Natural killer cell treated with Interleukin-12 subunit alpha and Interleukin-12 subunit beta and Interleukin-15 and Interleukin-18, amount 100 ng/mL, for 72 hours (primary cell): ENCODE results near the gene ZNF366. TPM values are rescaled to one million over a fixed set of nuclear protein-coding genes. Genes with fewer than 3 reads are reported as not detected.

Source experiments
- ATAC-seq, 2 donors: fragments of 150-1000 bp; cut with Tn5 transposase in 1 of 2; sonication (Bioruptor Pico), chemical (Tn5 transposase) in 1 of 2; 2 replicates each; pipeline ENCODE4 v1.10.0; 2021
- DNase-seq: peaks from one replicate; pipeline ENCODE4 v3.0.0; 2022; ENCODE audit warnings: low spot score
- H3K27ac Mint-ChIP-seq, 2 donors: 1 replicate in 1 of 2; 2 replicates in 1 of 2; pipeline ENCODE4 v1.8.0; 2022; ENCODE audit warnings: mixed read lengths in 2 of 2, mild to moderate bottlenecking in 1 of 2, moderate library complexity in 1 of 2
- H3K27me3 Mint-ChIP-seq, 2 donors: 1 replicate in 1 of 2; 2 replicates in 1 of 2; pipeline ENCODE4 v1.8.0; 2022; ENCODE audit warnings: mixed read lengths in 2 of 2
- H3K36me3 Mint-ChIP-seq: one replicate; pipeline ENCODE4 v1.8.0; 2022; ENCODE audit warnings: mixed read lengths
- H3K4me1 Mint-ChIP-seq, 2 donors: 1 replicate in 1 of 2; 2 replicates in 1 of 2; pipeline ENCODE4 v1.8.0; 2022; ENCODE audit warnings: low read depth in 2 of 2, mixed read lengths in 2 of 2, mild to moderate bottlenecking in 1 of 2
- H3K4me3 Mint-ChIP-seq: one replicate; pipeline ENCODE4 v1.8.0; 2022; ENCODE audit warnings: mixed read lengths
- H3K9me3 Mint-ChIP-seq: 2 replicates; pipeline ENCODE4 v1.8.0; 2022; ENCODE audit warnings: mixed read lengths
- total RNA-seq, 2 donors: library from RNA; stranded (reverse); gene quantifications; one replicate each; pipeline ENCODE4 v1.2.3, GENCODE V29; 2022

The ZNF366 gene
- total RNA-seq, 2 donors from 2014 or later, result not detected

DNA sequence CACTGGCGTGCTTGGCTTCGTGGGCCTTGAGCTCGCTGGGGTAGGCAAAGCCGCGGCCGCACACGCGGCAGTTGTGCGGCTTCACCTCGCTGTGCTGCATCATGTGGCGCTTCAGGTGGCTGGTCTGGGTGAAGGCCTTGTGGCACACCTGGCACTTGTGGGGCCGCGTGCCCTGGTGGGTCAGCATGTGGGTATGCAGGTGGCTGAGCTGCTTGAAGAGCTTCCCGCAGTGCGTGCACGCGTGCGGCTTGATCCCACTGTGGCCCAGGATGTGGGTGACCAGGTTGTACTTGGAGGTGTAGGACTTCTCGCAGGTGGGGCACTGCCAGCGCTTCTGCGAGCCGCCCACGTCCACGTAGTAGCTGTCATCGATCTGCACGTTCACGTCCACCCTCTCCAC, 46.8 kb downstream of the ZNF366 start:
- DNase-seq, result no peak
- Mint-ChIP-seq H3K27me3 (peaks cover 0 to 16% of the 10 kb centered on the region in 2 donors), H3K36me3 (no peaks in the 10 kb centered on the region), H3K4me1 (no peaks in the 10 kb centered on the region), H3K27ac (no peak overlapping the region), H3K4me3 (no peak overlapping the region), H3K9me3 (no peaks in the 10 kb centered on the region)
- ATAC-seq, result peak in 1 of 2 donors; percentile 24

- no peak overlapping the region for H3K27ac Mint-ChIP-seq
- ATAC-seq (no peak), DNase-seq (no peak)
- H3K9me3 Mint-ChIP-seq, result no peaks in the 10 kb centered on the region
- H3K4me1 Mint-ChIP-seq, result no peaks in the 10 kb centered on the region
- H3K27me3 Mint-ChIP-seq, result peaks cover 0 to 11% of the 10 kb centered on the region in 2 donors
- no peaks in the 10 kb centered on the region for H3K36me3 Mint-ChIP-seq
- H3K4me3 Mint-ChIP-seq, result no peak overlapping the region
These were observed 47.3 kb downstream of the ZNF366 start for GRCh38 chr5:72459913-72460312.

GRCh38 chr5:72459089-72459661, 48.0 kb downstream of the ZNF366 start:
- Mint-ChIP-seq H3K4me3 (no peak overlapping the region), H3K9me3 (no peaks in the 10 kb centered on the region), H3K36me3 (no peaks in the 10 kb centered on the region), H3K27ac (no peak overlapping the region), H3K4me1 (no peaks in the 10 kb centered on the region), H3K27me3 (peaks cover 0 to 9% of the 10 kb centered on the region in 2 donors)
- ATAC-seq (no peak), DNase-seq (no peak)

DNA sequence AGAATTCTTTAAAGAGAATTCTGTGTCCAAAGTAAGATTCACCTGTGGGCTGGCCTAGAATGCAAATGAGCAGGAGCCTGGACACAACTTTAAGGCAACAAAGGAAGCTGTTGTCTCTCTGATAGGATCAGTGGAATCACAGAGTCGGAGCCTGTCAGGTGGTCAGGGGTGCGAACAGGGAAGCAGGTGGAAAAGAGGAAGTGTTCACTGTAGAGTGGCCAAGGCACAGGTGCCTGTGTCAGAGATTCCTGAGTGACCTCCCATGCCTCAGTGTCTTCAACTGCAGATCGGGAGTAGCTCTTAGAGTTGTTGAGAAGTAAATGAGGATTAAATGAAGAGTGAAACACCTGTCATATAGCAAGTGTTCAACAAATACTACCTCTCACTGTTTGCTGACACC, 48.8 kb downstream of the ZNF366 start:
- Mint-ChIP-seq H3K9me3 (no peaks in the 10 kb centered on the region), H3K4me1 (no peaks in the 10 kb centered on the region), H3K4me3 (no peak overlapping the region), H3K27ac (no peak overlapping the region), H3K27me3 (peaks cover 0 to 9% of the 10 kb centered on the region in 2 donors), H3K36me3 (no peaks in the 10 kb centered on the region)
- ATAC-seq (no peak), DNase-seq (no peak)

- Mint-ChIP-seq H3K9me3 (no peaks in the 10 kb centered on the region), H3K36me3 (no peaks in the 10 kb centered on the region), H3K27me3 (peaks cover 0 to 1% of the 10 kb centered on the region in 2 donors), H3K4me1 (no peaks in the 10 kb centered on the region), H3K27ac (no peak overlapping the region), H3K4me3 (no peak overlapping the region)
- no peak for DNase-seq
- ATAC-seq, result no peak
These were observed 49.7 kb downstream of the ZNF366 start for GRCh38 chr5:72457491-72457890.

DNA sequence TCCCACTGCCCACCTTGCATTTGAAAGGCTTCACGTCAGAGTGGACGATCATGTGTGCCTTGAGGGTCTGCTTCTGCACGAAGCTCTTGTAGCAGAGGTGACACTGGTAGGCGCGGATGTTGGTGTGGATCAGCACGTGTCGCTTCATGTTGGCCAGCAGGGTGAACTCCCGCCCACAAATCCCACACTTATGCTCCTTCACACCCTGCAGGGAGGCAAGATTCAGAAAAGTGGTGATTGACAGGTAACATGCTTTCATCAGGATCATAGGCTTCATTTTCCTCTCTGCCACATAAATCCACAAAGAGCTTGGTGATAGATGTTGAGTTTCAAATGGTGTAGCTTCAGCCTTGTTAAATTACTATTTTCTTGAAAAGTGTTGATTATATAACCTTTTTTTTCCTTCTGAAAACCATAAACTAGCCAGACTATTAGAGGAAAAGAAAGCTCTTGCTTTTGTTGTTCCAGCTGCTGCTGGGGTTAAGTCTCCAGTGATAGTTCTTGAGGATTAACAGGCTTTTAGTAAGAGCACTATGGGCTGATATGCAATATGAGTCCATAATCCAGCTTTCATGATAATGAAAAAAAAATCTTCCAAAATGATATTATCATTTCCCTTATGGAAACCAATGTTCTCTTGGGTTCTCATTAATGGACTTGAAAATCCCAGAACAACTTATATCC, 50.7 kb downstream of the ZNF366 start:
- Mint-ChIP-seq H3K4me1 (no peaks in the 10 kb centered on the region), H3K27ac (no peak overlapping the region), H3K4me3 (no peak overlapping the region), H3K9me3 (no peaks in the 10 kb centered on the region), H3K27me3 (peaks cover 0 to under 1% of the 10 kb centered on the region in 2 donors), H3K36me3 (no peaks in the 10 kb centered on the region)
- ATAC-seq (no peak), DNase-seq (no peak)

DNA sequence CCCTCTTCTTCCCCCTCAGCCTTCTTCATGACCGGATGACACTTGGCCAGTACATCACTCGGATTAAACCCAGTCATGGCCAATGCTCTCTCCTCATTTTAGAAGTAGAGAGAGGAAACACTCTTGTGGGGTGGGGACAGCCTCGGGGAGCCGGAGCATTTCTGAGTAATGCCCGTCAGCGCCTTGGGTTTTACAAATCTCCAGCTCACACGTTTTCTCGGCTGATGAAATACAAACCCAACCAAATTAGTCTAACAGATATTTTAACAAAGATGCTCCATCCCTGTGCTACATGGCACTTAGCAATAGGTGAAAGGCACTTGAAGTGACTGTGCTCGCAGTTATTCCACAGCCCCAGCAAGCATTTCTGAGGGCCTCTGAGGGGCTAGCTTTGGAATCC, 51.7 kb downstream of the ZNF366 start:
- Mint-ChIP-seq H3K36me3 (no peaks in the 10 kb centered on the region), H3K27me3 (peaks cover 0 to 3% of the 10 kb centered on the region in 2 donors), H3K4me3 (no peak overlapping the region), H3K9me3 (no peaks in the 10 kb centered on the region), H3K27ac (no peak overlapping the region), H3K4me1 (no peaks in the 10 kb centered on the region)
- ATAC-seq, result no peak
- DNase-seq, result no peak

GRCh38 chr5:72454996-72455395, 52.2 kb downstream of the ZNF366 start:
- ATAC-seq, result no peak
- H3K9me3 Mint-ChIP-seq, result no peaks in the 10 kb centered on the region
- H3K27ac Mint-ChIP-seq, result no peak overlapping the region
- no peaks in the 10 kb centered on the region for H3K36me3 Mint-ChIP-seq
- H3K4me3 Mint-ChIP-seq, result no peak overlapping the region
- no peaks in the 10 kb centered on the region for H3K4me1 Mint-ChIP-seq
- H3K27me3 Mint-ChIP-seq, result peaks cover 0 to 3% of the 10 kb centered on the region in 2 donors
- no peak for DNase-seq

DNA sequence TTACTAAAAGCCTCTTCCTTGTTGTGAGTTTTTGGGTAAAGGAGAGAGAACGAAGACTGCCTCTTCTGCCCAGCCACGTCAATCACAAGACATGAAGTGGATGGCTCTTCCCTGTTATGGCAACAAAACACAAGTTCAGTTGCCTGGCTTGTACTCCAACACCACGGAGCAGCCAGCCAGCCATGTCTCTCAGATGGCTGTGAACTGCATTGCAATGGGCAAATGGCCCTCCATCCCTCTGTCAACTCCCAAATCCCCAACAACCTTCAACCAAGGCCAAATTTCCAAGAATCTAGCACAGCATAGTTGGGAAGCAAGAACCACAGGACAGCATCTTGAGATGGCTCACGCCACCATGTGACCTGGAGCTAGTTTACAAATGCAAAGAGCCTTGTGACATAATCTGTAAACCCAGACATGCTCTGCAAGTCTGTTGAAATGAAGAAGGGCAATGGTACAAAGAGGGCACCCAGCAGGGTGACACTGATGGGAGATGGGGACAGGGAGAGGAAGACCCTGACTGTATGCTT, 53.9 kb downstream of the ZNF366 start:
- ATAC-seq (no peak), DNase-seq (no peak)
- H3K4me3 Mint-ChIP-seq, result no peak overlapping the region
- H3K4me1 Mint-ChIP-seq, result no peaks in the 10 kb centered on the region
- H3K27ac Mint-ChIP-seq, result no peak overlapping the region
- no peaks in the 10 kb centered on the region for H3K36me3 Mint-ChIP-seq
- no peaks in the 10 kb centered on the region for H3K9me3 Mint-ChIP-seq
- peaks cover 3 to 5% of the 10 kb centered on the region in 2 donors for H3K27me3 Mint-ChIP-seq

GRCh38 chr5:72452515-72453245, 54.5 kb downstream of the ZNF366 start:
- Mint-ChIP-seq H3K27me3 (peaks cover 3 to 5% of the 10 kb centered on the region in 2 donors), H3K9me3 (no peaks in the 10 kb centered on the region), H3K27ac (no peak overlapping the region)

DNA sequence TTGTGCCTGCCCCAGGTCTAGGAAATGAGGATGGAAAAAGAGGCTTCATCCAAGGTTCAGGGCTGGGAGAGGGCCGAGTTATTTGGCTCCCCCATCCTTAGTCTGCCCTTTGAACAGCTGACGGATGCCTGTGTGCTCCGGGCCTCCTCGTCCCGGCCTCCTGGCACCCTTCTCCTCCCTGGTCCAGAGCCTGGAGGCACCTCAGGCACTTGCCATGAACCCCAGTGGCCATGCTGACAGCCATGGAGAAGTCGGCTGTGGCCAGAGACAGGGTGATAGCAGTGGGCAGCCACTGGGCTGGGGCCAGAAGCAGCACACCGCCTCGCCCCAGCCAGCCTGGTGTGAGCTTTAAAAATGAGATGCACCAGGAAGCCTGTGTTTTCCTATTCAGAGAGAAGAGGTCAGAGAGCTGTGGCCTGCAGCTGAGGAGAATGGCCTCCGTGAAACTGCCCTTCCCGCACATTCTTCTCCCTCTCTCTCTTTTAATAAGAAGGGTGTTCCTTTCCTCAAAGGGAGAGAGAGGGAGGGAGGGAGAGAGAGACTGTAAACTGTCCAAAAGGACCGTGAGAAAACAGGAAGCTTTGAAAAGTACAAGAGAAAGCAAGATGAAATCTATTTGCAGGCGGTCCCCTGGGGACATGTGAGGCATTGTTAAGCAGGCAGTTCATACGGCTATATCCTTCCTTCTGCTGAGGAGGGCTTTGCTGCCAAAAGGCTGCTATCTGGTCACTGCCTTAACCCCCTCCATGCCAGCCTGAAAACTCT, 55.3 kb downstream of the ZNF366 start:
- DNase-seq (no peak), ATAC-seq (no peak)
- Mint-ChIP-seq H3K9me3 (no peaks in the 10 kb centered on the region), H3K27me3 (peaks cover 3 to 5% of the 10 kb centered on the region in 2 donors), H3K27ac (no peak overlapping the region), H3K4me3 (no peak overlapping the region), H3K4me1 (no peaks in the 10 kb centered on the region), H3K36me3 (no peaks in the 10 kb centered on the region)

More at GRCh38 chr5:72452515-72453245, 54.5 kb downstream of the ZNF366 start:
- H3K4me3 Mint-ChIP-seq, result no peak overlapping the region
- H3K4me1 Mint-ChIP-seq, result no peaks in the 10 kb centered on the region
- H3K36me3 Mint-ChIP-seq, result no peaks in the 10 kb centered on the region
- no peak for DNase-seq
- ATAC-seq, result no peak

DNA sequence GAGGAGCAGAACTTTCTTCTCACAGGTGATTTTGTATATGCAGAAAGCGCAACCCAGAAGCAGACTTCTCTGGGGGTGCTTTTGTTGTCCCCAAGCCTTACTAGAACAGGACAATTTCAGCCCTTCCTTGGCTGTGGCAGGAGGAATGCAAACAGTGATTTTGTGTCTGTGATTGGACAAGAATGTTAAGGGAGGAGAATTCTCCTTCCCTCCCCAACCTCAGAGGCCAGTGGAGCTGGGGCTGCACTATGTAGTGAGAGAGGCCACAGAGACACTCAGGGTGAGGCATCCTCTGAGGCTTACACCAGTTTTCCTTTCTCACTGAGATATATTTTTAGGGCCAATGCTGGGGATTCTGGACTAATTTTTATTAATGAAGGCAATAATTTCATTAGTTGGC, 58.8 kb downstream of the ZNF366 start:
- H3K9me3 Mint-ChIP-seq, result no peaks in the 10 kb centered on the region
- H3K36me3 Mint-ChIP-seq, result no peaks in the 10 kb centered on the region
- no peak overlapping the region for H3K27ac Mint-ChIP-seq
- H3K4me1 Mint-ChIP-seq, result no peaks in the 10 kb centered on the region
- no peak overlapping the region for H3K4me3 Mint-ChIP-seq
- no peak for DNase-seq
- ATAC-seq, result no peak
- peaks cover 3 to 5% of the 10 kb centered on the region in 2 donors for H3K27me3 Mint-ChIP-seq

DNA sequence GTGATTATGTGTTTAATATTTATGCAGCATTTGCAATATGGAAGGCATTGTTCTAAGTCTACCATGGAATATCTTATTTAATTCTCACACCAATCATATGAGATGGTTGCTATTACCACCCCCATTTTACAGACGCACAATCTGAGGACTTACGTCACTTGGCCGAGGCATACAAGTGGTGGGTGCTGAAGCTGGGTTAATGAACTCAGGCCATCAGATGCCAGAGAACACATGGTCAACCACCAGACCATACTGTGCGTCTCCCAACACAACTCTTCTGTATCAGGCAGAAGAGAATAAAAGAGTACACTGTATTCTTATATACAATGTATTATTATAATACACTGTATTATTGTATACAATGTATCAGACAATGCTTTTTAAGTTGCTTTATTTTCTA, 59.5 kb downstream of the ZNF366 start:
- no peak for ATAC-seq
- H3K27me3 Mint-ChIP-seq, result peaks cover 3 to 5% of the 10 kb centered on the region in 2 donors
- H3K4me3 Mint-ChIP-seq, result no peak overlapping the region
- H3K4me1 Mint-ChIP-seq, result no peaks in the 10 kb centered on the region
- no peaks in the 10 kb centered on the region for H3K36me3 Mint-ChIP-seq
- H3K27ac Mint-ChIP-seq, result no peak overlapping the region
- no peak for DNase-seq
- H3K9me3 Mint-ChIP-seq, result no peaks in the 10 kb centered on the region
